IMR-90 (cell line): Measurements from ENCODE around the gene GALNT6. TPM values are rescaled to one million over a fixed set of nuclear protein-coding genes. Genes with fewer than 3 reads are reported as not detected.

Experiments
- ATAC-seq: fragments of 200-7000 bp; cut with Tn5 transposase; 2 replicates; pipeline ENCODE4 v1.9.1; 2020; ENCODE audit warnings: low read depth, mild to moderate bottlenecking, moderate library complexity
- BruUV-seq: library from RNA; stranded (reverse); fragments of 400-500 nt; replicated peaks from 2 replicates; lab custom pipeline; 2021; lab: Mats Ljungman, UMichigan
- CTCF ChIA-PET: fragments of 300-600 bp; formaldehyde crosslinking; extraction: SDS; loops from one replicate; lab custom pipeline; 2021; ENCODE audit warnings: antibody characterized with exemption; lab: Yijun Ruan, JAX
- POLR2A ChIA-PET: fragments of 300-600 bp; sonication (Branson Sonifier 250); formaldehyde crosslinking; loops from one replicate; lab custom pipeline; 2022; ENCODE audit warnings: antibody characterized with exemption; ENCODE audit not compliant: unreplicated experiment; lab: Charles Lee
- DNase-seq: peaks from one replicate; pipeline ENCODE4 v3.0.0; 2013
- H2AFZ ChIP-seq: replicated peaks from 2 replicates; pipeline ENCODE3; 2013; ENCODE audit warnings: low read length, mild to moderate bottlenecking; ENCODE audit not compliant: poor library complexity
- H2AK5ac ChIP-seq: 2 replicates; pipeline ENCODE4 v1.6.1; 2013; ENCODE audit warnings: low read depth, low read length, inconsistent platforms
- H2AK9ac ChIP-seq: replicated peaks from 2 replicates; pipeline ENCODE3; 2013; ENCODE audit warnings: mild to moderate bottlenecking, low read depth, low read length, moderate library complexity; ENCODE audit not compliant: poor library complexity
- H2BK120ac ChIP-seq: 2 replicates; pipeline ENCODE4 v1.6.1; 2013; ENCODE audit warnings: low read depth, low read length, inconsistent platforms
- H2BK15ac ChIP-seq: 3 replicates; pipeline ENCODE4 v1.6.1; 2013; ENCODE audit warnings: low read depth, low read length, inconsistent platforms
- H2BK20ac ChIP-seq: 2 replicates; pipeline ENCODE4 v1.6.1; 2013; ENCODE audit warnings: low read depth, mild to moderate bottlenecking, inconsistent platforms, low read length, moderate library complexity
- H2BK5ac ChIP-seq: 2 replicates; pipeline ENCODE4 v1.6.1; 2013; ENCODE audit warnings: mild to moderate bottlenecking, low read depth, low read length, inconsistent platforms; ENCODE audit not compliant: poor library complexity, severe bottlenecking
- H3K14ac ChIP-seq: replicated peaks from 2 replicates; pipeline ENCODE4 v1.6.1; 2013; ENCODE audit warnings: low read depth, low read length, inconsistent platforms
- H3K18ac ChIP-seq: 2 replicates; pipeline ENCODE4 v1.6.1; 2013; ENCODE audit warnings: low read depth, low read length, control low read depth
- H3K23ac ChIP-seq: 2 replicates; pipeline ENCODE4 v1.6.1; 2013; ENCODE audit warnings: low read depth, low read length, inconsistent platforms
- H3K27ac ChIP-seq: 2 replicates; pipeline ENCODE4 v1.5.1; 2013; ENCODE audit warnings: mild to moderate bottlenecking, control low read depth, low read length; ENCODE audit not compliant: insufficient read depth
- H3K27me3 ChIP-seq: 2 replicates; pipeline ENCODE4 v1.6.1; 2013; ENCODE audit warnings: low read length; ENCODE audit not compliant: control insufficient read depth, insufficient read depth
- H3K36me3 ChIP-seq: 2 replicates; pipeline ENCODE4 v1.6.1; 2013; ENCODE audit warnings: low read length, mixed read lengths; ENCODE audit not compliant: control insufficient read depth, insufficient read depth
- H3K4ac ChIP-seq: 2 replicates; pipeline ENCODE4 v1.6.1; 2013; ENCODE audit warnings: low read depth, low read length, inconsistent platforms
- H3K4me1 ChIP-seq: 2 replicates; pipeline ENCODE4 v1.6.1; 2013; ENCODE audit warnings: low read length, mixed read lengths; ENCODE audit not compliant: control insufficient read depth, insufficient read depth
- H3K4me2 ChIP-seq: 2 replicates; pipeline ENCODE4 v1.6.1; 2013; ENCODE audit warnings: low read depth, mild to moderate bottlenecking, control low read depth, low read length, moderate library complexity
- H3K4me3 ChIP-seq: 2 replicates; pipeline ENCODE4 v1.5.1; 2013; ENCODE audit warnings: low read depth, mild to moderate bottlenecking, control low read depth, low read length, moderate library complexity; ENCODE audit not compliant: insufficient read depth
- H3K56ac ChIP-seq: 2 replicates; pipeline ENCODE4 v1.6.1; 2013; ENCODE audit warnings: low read length, inconsistent platforms; ENCODE audit not compliant: insufficient read depth; ENCODE audit errors: extremely low read depth
- H3K79me1 ChIP-seq, 2 experiments: 2 replicates each; pipeline ENCODE4 v1.6.1; 2013; ENCODE audit warnings: low read length in 2 of 2, inconsistent platforms in 1 of 2, low read depth in 1 of 2
- H3K9ac ChIP-seq: 2 replicates; pipeline ENCODE4 v1.6.1; 2013; ENCODE audit warnings: low read depth, low read length, control low read depth
- H3K9me1 ChIP-seq: 2 replicates; pipeline ENCODE4 v1.6.1; 2013; ENCODE audit warnings: low read length, inconsistent platforms; ENCODE audit not compliant: insufficient read depth
- H3K9me3 ChIP-seq: 2 replicates; pipeline ENCODE4 v1.6.1; 2013; ENCODE audit warnings: low read length; ENCODE audit not compliant: control insufficient read depth, insufficient read depth
- H4K20me1 ChIP-seq: 2 replicates; pipeline ENCODE4 v1.6.1; 2013; ENCODE audit warnings: low read length, inconsistent platforms; ENCODE audit not compliant: insufficient read depth
- H4K5ac ChIP-seq: 2 replicates; pipeline ENCODE4 v1.6.1; 2013; ENCODE audit warnings: mild to moderate bottlenecking, low read depth, low read length, control low read depth
- H4K8ac ChIP-seq, 2 experiments: 2 replicates each; pipeline ENCODE4 v1.6.1; 2013; ENCODE audit warnings: low read depth in 2 of 2, low read length in 2 of 2, control low read depth in 1 of 2, inconsistent platforms in 1 of 2
- H4K91ac ChIP-seq: 2 replicates; pipeline ENCODE4 v1.6.1; 2013; ENCODE audit warnings: low read depth, low read length, inconsistent platforms; ENCODE audit not compliant: insufficient read depth
- BHLHE40 ChIP-seq: fragments of 150-350 bp; IDR thresholded peaks from 2 replicates; pipeline ENCODE4 v1.6.1; 2016; ENCODE audit warnings: mild to moderate bottlenecking, low read depth, low read length
- CEBPB ChIP-seq: IDR thresholded peaks from 2 replicates; pipeline ENCODE4 v1.6.1; 2012; ENCODE audit warnings: low read depth, low read length, improper control_type of control experiment
- CHD1 ChIP-seq: IDR thresholded peaks from 2 replicates; pipeline ENCODE4 v1.6.1; 2012; ENCODE audit warnings: low read depth, low read length, improper control_type of control experiment
- FOS ChIP-seq: fragments of 150-350 bp; IDR thresholded peaks from 2 replicates; pipeline ENCODE4 v1.6.1; 2016; ENCODE audit warnings: low read depth, low read length
- MAFK ChIP-seq: IDR thresholded peaks from 2 replicates; pipeline ENCODE4 v1.6.1; 2012; ENCODE audit warnings: low read depth, low read length, improper control_type of control experiment
- MAZ ChIP-seq: IDR thresholded peaks from 2 replicates; pipeline ENCODE4 v1.6.1; 2012; ENCODE audit warnings: low read depth, mild to moderate bottlenecking, low read length, improper control_type of control experiment, moderate library complexity, borderline replicate concordance
- MXI1 ChIP-seq: IDR thresholded peaks from 2 replicates; pipeline ENCODE4 v1.6.1; 2012; ENCODE audit warnings: low read depth, mild to moderate bottlenecking, low read length, moderate library complexity, borderline replicate concordance
- NFE2L2 ChIP-seq: fragments of 150-350 bp; IDR thresholded peaks from 2 replicates; pipeline ENCODE4 v1.6.1; 2016; ENCODE audit warnings: low read depth, mild to moderate bottlenecking, low read length
- POLR2A ChIP-seq: IDR thresholded peaks from 2 replicates; pipeline ENCODE4 v1.6.1; 2012; ENCODE audit warnings: mild to moderate bottlenecking, low read depth, low read length
- RAD21 ChIP-seq: IDR thresholded peaks from 2 replicates; pipeline ENCODE4 v1.6.1; 2012; ENCODE audit warnings: low read length, improper control_type of control experiment
- RCOR1 ChIP-seq: IDR thresholded peaks from 2 replicates; pipeline ENCODE4 v1.6.1; 2012; ENCODE audit warnings: mild to moderate bottlenecking, low read length, improper control_type of control experiment; ENCODE audit not compliant: insufficient replicate concordance
- RFX5 ChIP-seq: IDR thresholded peaks from 2 replicates; pipeline ENCODE4 v1.8.0; 2012; ENCODE audit warnings: low read depth, mild to moderate bottlenecking, low read length, moderate library complexity
- SMC3 ChIP-seq: fragments of 150-350 bp; IDR thresholded peaks from 2 replicates; pipeline ENCODE4 v1.6.1; 2016; ENCODE audit warnings: low read depth, mild to moderate bottlenecking, antibody characterized with exemption, low read length, moderate library complexity
- WGBS, 2 experiments: methylation state at CpG; one replicate each; pipeline versions ENCODE4 v1.1.5 to v1.1.7; 2013; ENCODE audit warnings: missing lambda C conversion rate in 2 of 2; ENCODE audit not compliant: insufficient read length in 1 of 2; ENCODE audit errors: extremely low coverage in 2 of 2; 5-methylcytosine and 5-hydroxymethylcytosine counted together
- dilution Hi-C: fragments of 300-500 bp; cut with HindIII; formaldehyde crosslinking; loops from one replicate; pipeline ENCODE4 v1.14.3; 2018; ENCODE audit warnings: low sequenced_read_pairs; ENCODE audit not compliant: unreplicated experiment
- in situ Hi-C: fragments of 300-500 bp; cut with MboI; formaldehyde crosslinking; loops from 3 replicates; pipeline ENCODE4 v1.14.3; 2019; ENCODE audit warnings: low sequenced_read_pairs, inconsistent platforms, mixed read lengths
- intact Hi-C: fragments of 100-400 bp; cut with micrococcal nuclease; formaldehyde crosslinking; loops from 2 replicates; pipeline ENCODE4 v1.10.0; 2022
- polyA plus RNA-seq, 3 experiments: library from polyadenylated mRNA; depleted of rRNA; stranded (reverse); fragments of >200 nt; gene quantifications; 2 replicates each; pipeline ENCODE4 v1.2.3, GENCODE V29; 2012; ENCODE audit warnings: low replicate concordance in 1 of 3
- total RNA-seq: library from RNA; depleted of rRNA; stranded (reverse); fragments of >200 nt; gene quantifications from 2 replicates; pipeline ENCODE4 v1.2.3, GENCODE V29; 2012
- TF ChIP-seq, protein P1 (sequence below): fragments of 150-350 bp; IDR thresholded peaks from 2 replicates; pipeline ENCODE4 v1.6.1; 2017; ENCODE audit warnings: mild to moderate bottlenecking, antibody characterized with exemption, low read length, low read depth
- TF ChIP-seq, protein P2 (sequence below): conservative IDR thresholded peaks from 2 replicates; pipeline ENCODE4 v1.5.1; 2012; ENCODE audit warnings: mild to moderate bottlenecking, low read depth, low read length, improper control_type of control experiment
- TF ChIP-seq, protein P3 (sequence below): fragments of 150-350 bp; IDR thresholded peaks from 2 replicates; pipeline ENCODE4 v1.6.1; 2016; ENCODE audit warnings: low read depth, mild to moderate bottlenecking, low read length, moderate library complexity, borderline replicate concordance

GALNT6 gene
- total and polyA plus RNA-seq, 2 of the 4 experiments (the other 2 are of a cell fraction), result 17.1 to 23.7 TPM

DNA sequence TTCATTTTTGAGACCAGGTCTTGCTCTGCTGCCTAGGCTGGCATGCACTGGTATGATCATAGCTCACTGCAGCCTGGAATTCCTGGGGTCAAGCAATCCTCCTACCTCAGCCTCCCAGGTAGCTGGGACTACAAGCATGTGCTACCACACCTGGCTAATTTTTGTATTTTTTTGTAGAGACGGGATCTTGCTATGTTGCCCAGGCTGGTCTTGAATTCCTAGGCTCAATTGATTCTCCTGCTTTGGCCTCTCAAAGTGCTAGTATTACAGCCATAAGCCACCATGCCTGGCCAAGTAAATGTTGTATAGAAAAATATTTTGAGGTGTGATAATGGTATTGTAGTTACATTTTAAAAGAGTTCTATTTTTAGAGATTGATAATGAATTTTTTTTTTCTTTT, 79.8 kb downstream of the GALNT6 start:
- no peak overlapping the region for H3K27ac ChIP-seq
- H4K91ac ChIP-seq, result no peak overlapping the region
- H4K8ac ChIP-seq, result no peak overlapping the region
- no peak overlapping the region for H4K5ac ChIP-seq
- CTCF ChIA-PET, result no interaction called here
- in situ Hi-C loops (no loop called here), intact Hi-C loops (no loop called here), dilution Hi-C loops (no loop called here)
- WGBS, 2 experiments, result no CpG with 5 or more reads among the region's 1 CpG
- H3K14ac ChIP-seq, result no peak overlapping the region
- BruUV-seq, result no TSS peak
- no peak overlapping the region for H2BK120ac ChIP-seq
- H4K20me1 ChIP-seq, result no peaks in the 10 kb centered on the region
- H2AFZ ChIP-seq, result no peak overlapping the region
- H3K9me3 ChIP-seq, result no peaks in the 10 kb centered on the region
- H3K18ac ChIP-seq, result no peak overlapping the region
- H3K27me3 ChIP-seq, result no peaks in the 10 kb centered on the region
- DNase-seq (no peak), ATAC-seq (no peak)
- H3K4me1 ChIP-seq, result peaks cover 2% of the 10 kb centered on the region; the same call in 1 of the 2 replicates
- POLR2A ChIA-PET, result no interaction called here
- H3K4me2 ChIP-seq, result no peak overlapping the region
- H3K4me3 ChIP-seq, result no peak overlapping the region
- no peak for TF ChIP-seq BHLHE40
- no peak for TF ChIP-seq SMC3
- no peak for TF ChIP-seq NFE2L2
- TF ChIP-seq RAD21, result no peak
- no peak for TF ChIP-seq MXI1
- TF ChIP-seq, protein P1, sequence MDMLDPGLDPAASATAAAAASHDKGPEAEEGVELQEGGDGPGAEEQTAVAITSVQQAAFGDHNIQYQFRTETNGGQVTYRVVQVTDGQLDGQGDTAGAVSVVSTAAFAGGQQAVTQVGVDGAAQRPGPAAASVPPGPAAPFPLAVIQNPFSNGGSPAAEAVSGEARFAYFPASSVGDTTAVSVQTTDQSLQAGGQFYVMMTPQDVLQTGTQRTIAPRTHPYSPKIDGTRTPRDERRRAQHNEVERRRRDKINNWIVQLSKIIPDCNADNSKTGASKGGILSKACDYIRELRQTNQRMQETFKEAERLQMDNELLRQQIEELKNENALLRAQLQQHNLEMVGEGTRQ, result no peak
- TF ChIP-seq MAFK, result no peak
- no peak for TF ChIP-seq FOS
- TF ChIP-seq RFX5, result no peak
- TF ChIP-seq MAZ, result no peak
- TF ChIP-seq, protein P2, sequence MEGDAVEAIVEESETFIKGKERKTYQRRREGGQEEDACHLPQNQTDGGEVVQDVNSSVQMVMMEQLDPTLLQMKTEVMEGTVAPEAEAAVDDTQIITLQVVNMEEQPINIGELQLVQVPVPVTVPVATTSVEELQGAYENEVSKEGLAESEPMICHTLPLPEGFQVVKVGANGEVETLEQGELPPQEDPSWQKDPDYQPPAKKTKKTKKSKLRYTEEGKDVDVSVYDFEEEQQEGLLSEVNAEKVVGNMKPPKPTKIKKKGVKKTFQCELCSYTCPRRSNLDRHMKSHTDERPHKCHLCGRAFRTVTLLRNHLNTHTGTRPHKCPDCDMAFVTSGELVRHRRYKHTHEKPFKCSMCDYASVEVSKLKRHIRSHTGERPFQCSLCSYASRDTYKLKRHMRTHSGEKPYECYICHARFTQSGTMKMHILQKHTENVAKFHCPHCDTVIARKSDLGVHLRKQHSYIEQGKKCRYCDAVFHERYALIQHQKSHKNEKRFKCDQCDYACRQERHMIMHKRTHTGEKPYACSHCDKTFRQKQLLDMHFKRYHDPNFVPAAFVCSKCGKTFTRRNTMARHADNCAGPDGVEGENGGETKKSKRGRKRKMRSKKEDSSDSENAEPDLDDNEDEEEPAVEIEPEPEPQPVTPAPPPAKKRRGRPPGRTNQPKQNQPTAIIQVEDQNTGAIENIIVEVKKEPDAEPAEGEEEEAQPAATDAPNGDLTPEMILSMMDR, result no peak
- TF ChIP-seq CEBPB, result no peak
- TF ChIP-seq, protein P3, sequence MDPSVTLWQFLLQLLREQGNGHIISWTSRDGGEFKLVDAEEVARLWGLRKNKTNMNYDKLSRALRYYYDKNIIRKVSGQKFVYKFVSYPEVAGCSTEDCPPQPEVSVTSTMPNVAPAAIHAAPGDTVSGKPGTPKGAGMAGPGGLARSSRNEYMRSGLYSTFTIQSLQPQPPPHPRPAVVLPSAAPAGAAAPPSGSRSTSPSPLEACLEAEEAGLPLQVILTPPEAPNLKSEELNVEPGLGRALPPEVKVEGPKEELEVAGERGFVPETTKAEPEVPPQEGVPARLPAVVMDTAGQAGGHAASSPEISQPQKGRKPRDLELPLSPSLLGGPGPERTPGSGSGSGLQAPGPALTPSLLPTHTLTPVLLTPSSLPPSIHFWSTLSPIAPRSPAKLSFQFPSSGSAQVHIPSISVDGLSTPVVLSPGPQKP, result no peak
- no peak for TF ChIP-seq POLR2A
- TF ChIP-seq CHD1, result no peak
- TF ChIP-seq RCOR1, result no peak
- H2BK20ac ChIP-seq, result no peak overlapping the region
- no peaks in the 10 kb centered on the region for H3K36me3 ChIP-seq
- H2BK15ac ChIP-seq, result no peak overlapping the region
- no peak overlapping the region for H2AK9ac ChIP-seq
- no peak overlapping the region for H3K23ac ChIP-seq
- H3K9me1 ChIP-seq, result 0 out of 2 replicates have a peak, but pooled peaks cover 4% of the 10 kb centered on the region
- no peaks in the 10 kb centered on the region for H3K79me1 ChIP-seq
- no peak overlapping the region for H3K56ac ChIP-seq
- no peak overlapping the region for H2AK5ac ChIP-seq
- H3K4ac ChIP-seq, result no peak overlapping the region
- no peak overlapping the region for H2BK5ac ChIP-seq
- no peak overlapping the region for H3K9ac ChIP-seq
